Fibroblast of mammary gland (primary cell): ENCODE measurements around the gene EPS8L1.
A peak's percentile ranks its signal among the peaks of the same experiment; 100 is the strongest.

ENCODE experiments used
- DNase-seq: peaks from one replicate; pipeline ENCODE4 v3.0.0-alpha.2; 2010; ENCODE audit warnings: low read depth
- H3K4me3 ChIP-seq: 2 replicates; pipeline ENCODE4 v1.5.1; 2011; ENCODE audit warnings: low read depth, mild to moderate bottlenecking, low read length, moderate library complexity; ENCODE audit not compliant: control insufficient read depth
- TF ChIP-seq, protein P1 (sequence below): conservative IDR thresholded peaks from 2 replicates; pipeline ENCODE4 v1.5.1; 2011; ENCODE audit warnings: low read depth, low read length, inconsistent platforms; ENCODE audit not compliant: control insufficient read depth, insufficient read depth

Gene EPS8L1

DNA sequence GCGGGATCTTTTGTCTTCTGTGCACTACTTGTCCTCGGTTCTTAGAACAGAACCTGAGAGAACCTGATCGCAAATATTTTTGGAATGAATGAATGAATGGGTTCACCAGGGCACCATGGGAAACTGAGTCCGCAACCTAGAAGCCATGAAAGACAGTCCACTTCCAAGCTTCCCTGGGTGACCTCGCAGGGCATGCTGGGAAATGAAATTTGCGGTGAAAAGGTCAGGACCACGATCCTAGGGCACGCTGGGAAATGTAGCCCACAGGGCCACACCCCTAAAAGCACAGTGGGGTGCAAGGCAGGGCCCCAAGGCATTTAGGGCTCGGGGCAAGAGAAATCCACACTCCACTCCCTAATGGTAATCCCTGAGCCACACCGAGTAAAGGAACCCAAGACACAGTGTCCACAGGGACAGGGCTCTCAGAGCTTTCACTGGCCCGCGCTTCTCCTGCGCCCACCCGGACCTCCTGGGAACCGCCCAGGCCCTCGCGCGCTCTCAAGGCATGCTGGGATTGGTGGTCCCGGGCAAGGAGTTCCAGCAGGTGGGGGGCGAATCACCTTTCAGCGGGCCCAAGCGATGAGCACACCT, 42.8 kb downstream of the EPS8L1 start:
- TF ChIP-seq, protein P1, sequence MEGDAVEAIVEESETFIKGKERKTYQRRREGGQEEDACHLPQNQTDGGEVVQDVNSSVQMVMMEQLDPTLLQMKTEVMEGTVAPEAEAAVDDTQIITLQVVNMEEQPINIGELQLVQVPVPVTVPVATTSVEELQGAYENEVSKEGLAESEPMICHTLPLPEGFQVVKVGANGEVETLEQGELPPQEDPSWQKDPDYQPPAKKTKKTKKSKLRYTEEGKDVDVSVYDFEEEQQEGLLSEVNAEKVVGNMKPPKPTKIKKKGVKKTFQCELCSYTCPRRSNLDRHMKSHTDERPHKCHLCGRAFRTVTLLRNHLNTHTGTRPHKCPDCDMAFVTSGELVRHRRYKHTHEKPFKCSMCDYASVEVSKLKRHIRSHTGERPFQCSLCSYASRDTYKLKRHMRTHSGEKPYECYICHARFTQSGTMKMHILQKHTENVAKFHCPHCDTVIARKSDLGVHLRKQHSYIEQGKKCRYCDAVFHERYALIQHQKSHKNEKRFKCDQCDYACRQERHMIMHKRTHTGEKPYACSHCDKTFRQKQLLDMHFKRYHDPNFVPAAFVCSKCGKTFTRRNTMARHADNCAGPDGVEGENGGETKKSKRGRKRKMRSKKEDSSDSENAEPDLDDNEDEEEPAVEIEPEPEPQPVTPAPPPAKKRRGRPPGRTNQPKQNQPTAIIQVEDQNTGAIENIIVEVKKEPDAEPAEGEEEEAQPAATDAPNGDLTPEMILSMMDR: no peak
- DNase-seq: peak; percentile 50
- H3K4me3 ChIP-seq: peak overlapping the region; percentile 72

DNA sequence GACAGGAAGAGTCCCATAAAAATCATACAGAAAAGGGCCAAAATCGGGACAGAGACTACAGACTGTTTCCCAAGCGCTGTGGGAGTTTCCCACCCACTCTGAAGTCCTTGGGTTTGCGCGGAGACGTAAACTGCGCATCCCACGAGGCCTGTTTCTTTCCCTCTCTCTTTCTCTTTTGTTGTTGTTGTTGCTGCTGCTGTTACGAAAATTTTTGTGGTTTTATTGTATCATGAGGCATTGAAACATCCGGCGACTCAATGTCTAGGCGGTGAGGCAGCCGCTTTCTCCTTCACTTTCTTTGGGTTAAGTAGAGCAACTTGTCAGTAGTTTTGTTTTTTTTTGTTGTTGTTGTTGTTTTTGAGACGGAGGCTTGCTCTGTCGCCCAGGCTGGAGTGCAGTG, 43.4 kb downstream of the EPS8L1 start:
- TF ChIP-seq, protein P1: no peak
- peak; percentile 44 for DNase-seq

DNA sequence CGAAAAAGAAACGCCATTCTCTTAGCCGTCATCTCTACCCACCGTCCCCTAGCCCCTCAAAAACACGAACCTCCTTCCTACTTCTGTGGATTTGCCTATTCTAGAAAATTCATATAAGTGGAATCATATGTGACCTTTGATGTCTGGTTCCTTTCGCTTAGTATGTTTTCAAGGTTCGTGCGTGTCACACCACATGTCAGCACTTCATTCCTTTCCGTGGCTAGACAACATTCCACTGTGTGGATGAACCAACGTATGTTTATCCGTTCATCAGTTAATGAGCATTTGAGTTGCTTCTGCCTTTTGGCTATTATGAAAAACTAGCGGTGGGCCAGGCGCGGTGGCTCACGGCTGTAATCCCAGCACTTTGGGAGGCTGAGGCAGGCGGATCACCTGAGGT, 55.8 kb downstream of the EPS8L1 start:
- DNase-seq: peak; percentile 26
- no peak overlapping the region for H3K4me3 ChIP-seq
- TF ChIP-seq, protein P1: no peak

More for the DNA sequence above, 43.4 kb downstream of the EPS8L1 start:
- no peak overlapping the region for H3K4me3 ChIP-seq

DNA sequence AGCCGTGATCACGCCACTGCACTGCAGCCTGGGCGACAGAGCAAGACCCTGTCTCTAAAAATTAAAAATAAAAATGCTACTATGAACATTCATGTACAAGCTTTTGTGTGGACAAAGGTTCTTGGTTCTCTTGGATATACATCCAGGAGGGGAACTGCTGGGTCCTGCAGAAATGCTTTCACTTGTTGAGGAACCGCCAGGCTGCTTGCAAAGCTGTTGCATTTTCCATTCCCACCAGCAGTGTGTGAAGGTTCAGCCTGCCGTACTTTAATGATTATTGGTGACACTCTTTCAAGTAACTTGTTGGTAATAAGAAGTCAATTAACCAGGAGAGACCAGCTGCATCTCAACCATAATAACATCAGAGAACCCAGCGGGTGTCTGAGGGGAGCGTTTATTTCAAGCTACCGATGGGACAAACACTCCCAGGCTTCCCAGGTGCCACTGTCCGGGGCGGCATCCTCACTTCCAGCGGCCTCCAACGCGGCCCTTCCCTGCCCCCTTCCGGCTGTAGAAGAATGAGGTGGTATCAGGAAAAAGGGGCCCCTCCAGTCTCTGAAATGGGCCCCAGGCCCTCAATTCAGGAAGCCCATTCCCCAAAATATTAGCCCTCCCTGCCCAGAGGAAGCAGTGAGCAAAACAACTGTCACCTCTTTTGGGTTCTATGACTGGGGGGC, 56.9 kb downstream of the EPS8L1 start:
- DNase-seq: no peak
- TF ChIP-seq, protein P1: no peak

DNA sequence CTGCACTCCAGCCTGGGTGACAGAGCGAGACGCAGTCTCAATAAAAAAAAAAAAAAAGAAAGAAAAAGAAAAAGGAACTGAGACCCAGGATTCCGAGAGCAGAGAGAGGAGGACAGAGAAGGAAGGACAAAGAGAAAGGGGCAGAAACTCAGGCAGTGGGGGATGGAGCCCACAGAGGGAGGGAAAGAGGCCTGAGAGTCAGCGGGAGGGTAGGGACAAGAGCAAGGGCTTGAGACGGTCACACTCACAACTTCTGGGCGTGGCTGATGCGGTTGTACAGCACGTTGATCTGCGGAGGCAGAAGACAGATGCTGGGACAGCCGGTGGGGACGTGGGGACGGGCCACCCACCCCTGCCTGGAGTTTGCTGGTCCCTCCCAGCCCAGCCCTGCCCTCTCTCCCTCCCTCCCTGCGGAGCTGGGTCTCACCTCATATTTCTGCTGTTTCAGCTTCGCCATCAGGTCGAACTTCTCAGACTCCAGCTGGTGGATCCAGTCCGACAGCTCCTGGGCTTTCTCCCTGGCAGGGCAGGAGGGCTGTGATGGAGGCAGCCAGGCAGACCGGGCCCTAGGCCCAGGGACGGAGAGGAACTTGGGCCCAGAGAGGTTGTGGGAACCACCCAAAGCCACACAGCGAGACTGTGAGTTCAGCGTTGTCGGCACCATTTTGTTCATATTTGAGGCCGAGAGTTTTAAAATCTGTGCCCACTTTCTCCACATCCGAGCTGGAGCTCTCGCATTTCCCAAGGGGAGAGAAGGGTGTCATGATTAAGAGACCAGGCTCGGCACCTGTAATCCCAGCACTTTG, 58.2 kb downstream of the EPS8L1 start:
- H3K4me3 ChIP-seq: no peak overlapping the region
- TF ChIP-seq, protein P1: no peak
- DNase-seq: no peak

More for the DNA sequence above, 56.9 kb downstream of the EPS8L1 start:
- no peak overlapping the region for H3K4me3 ChIP-seq

DNA sequence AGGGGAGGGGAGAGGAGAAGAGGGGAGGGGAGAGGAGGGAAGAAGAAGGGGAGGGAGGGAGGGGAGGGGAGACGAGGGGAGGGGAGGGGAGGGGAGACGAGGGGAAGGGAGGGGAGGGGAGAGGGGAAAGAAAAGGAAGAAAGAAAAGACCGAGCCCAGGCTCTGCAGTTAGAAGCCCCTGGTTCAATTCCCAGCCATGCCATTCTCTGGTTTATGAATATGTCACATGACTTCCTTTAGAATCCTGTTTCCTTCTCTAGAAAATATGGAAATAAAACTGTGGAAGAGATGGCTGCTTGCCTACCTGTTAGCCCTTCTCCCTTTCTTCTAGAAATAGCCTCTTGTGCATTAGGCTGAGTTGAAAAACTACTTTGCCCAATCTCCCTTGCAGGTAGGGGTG, 59.1 kb downstream of the EPS8L1 start:
- TF ChIP-seq, protein P1: no peak
- H3K4me3 ChIP-seq: no peak overlapping the region
- DNase-seq: no peak
